ENCODE measurements around the gene PTK6.

DNA sequence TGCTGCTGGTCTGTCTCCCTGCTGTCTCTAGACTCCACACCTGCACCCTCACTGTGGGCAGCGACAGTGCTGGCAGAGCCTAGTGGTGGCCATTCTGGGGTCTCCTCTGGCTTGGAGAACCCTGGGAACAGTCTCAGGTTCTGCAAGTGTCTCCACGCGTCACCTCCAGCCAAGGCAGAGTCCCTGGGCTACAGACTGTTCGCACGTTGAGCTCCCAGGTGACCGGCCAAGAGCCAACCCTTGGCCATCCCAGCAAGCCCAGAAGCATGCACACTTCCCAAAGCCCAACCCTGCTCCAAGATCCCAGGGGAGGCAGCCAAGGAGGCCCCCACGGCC lies 43.1 kb downstream of the PTK6 start:
- TF ChIP-seq, protein P1, sequence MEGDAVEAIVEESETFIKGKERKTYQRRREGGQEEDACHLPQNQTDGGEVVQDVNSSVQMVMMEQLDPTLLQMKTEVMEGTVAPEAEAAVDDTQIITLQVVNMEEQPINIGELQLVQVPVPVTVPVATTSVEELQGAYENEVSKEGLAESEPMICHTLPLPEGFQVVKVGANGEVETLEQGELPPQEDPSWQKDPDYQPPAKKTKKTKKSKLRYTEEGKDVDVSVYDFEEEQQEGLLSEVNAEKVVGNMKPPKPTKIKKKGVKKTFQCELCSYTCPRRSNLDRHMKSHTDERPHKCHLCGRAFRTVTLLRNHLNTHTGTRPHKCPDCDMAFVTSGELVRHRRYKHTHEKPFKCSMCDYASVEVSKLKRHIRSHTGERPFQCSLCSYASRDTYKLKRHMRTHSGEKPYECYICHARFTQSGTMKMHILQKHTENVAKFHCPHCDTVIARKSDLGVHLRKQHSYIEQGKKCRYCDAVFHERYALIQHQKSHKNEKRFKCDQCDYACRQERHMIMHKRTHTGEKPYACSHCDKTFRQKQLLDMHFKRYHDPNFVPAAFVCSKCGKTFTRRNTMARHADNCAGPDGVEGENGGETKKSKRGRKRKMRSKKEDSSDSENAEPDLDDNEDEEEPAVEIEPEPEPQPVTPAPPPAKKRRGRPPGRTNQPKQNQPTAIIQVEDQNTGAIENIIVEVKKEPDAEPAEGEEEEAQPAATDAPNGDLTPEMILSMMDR (IDR thresholded peaks at IDR 0.05) = no peak
- no peak for TF ChIP-seq POLR2A (IDR thresholded peaks at IDR 0.05)
